Measurements from ENCODE around the gene HMGN2. TPM values are rescaled to one million over a fixed set of nuclear protein-coding genes. Genes with fewer than 3 reads are reported as not detected.

Gene HMGN2
- total and polyA plus RNA-seq, 4 donors: 51.8 to 218 (median 132) TPM

GRCh38 chr1:26496861-26497260, 24.6 kb downstream of the HMGN2 start:
- Histone ChIP-seq H3K9me3 (ENCODE audit: control insufficient read depth in 4 of 4, low read length in 3 of 4) (no peaks in the 10 kb centered on the region), H3K9ac (ENCODE audit: low read depth in 1 of 2, low read length in 2 of 2) (no peak overlapping the region), H3K4me3 (ENCODE audit: low read depth in 1 of 3, low read length in 3 of 3) (no peak overlapping the region), H3K4me1 (ENCODE audit: control insufficient read depth in 4 of 4, insufficient read depth in 4 of 4, low read length in 3 of 4) (peaks cover 2 to 17% (median 8%) of the 10 kb centered on the region in 4 donors), H3K36me3 (ENCODE audit: control insufficient read depth in 4 of 4, insufficient read depth in 3 of 4, low read depth in 1 of 4, low read length in 3 of 4) (no peaks in the 10 kb centered on the region), H3K27ac (ENCODE audit: low read depth in 1 of 2, low read length in 2 of 2) (no peak overlapping the region), H3K27me3 (ENCODE audit: control insufficient read depth in 4 of 4, insufficient read depth in 4 of 4, low read length in 3 of 4) (no peaks in the 10 kb centered on the region)
- WGBS: 84% methylated on average over 4 of the region's 4 CpGs
- TF ChIP-seq CTCF (IDR thresholded peaks at IDR 0.05; ENCODE audit: low read depth, low read length, missing input control): no peak
- no peak for TF ChIP-seq HNF4G (IDR thresholded peaks at IDR 0.05)
- TF ChIP-seq ATF3 (IDR thresholded peaks at IDR 0.05): no peak
- no peak for TF ChIP-seq YY1 (IDR thresholded peaks at IDR 0.05)
- no peak for TF ChIP-seq MAX (IDR thresholded peaks at IDR 0.05)
- no peak for TF ChIP-seq FOXA1 (IDR thresholded peaks at IDR 0.05)
- TF ChIP-seq FOXA2 (IDR thresholded peaks at IDR 0.05): no peak
- TF ChIP-seq RAD21 (IDR thresholded peaks at IDR 0.05): no peak
- TF ChIP-seq RXRA (IDR thresholded peaks at IDR 0.05): no peak
- no peak for TF ChIP-seq GABPA (IDR thresholded peaks at IDR 0.05 in 1 of 2, conservative IDR thresholded peaks at IDR 0.05 in 1 of 2)
- no peak for TF ChIP-seq HNF4A (conservative IDR thresholded peaks at IDR 0.05)
- TF ChIP-seq SP1 (IDR thresholded peaks at IDR 0.05): no peak
- TF ChIP-seq NR2F2 (IDR thresholded peaks at IDR 0.05): no peak
- TF ChIP-seq TAF1 (conservative IDR thresholded peaks at IDR 0.05): no peak
- no peak for TF ChIP-seq ZBTB33 (IDR thresholded peaks at IDR 0.05)
- TF ChIP-seq EGR1 (IDR thresholded peaks at IDR 0.05; ENCODE audit: low read depth in 2 of 2): no peak
- no peak for TF ChIP-seq JUND (IDR thresholded peaks at IDR 0.05)
- no peak for TF ChIP-seq REST (IDR thresholded peaks at IDR 0.05)
- DNase-seq (ENCODE audit: low spot score): no peak

All from liver (tissue), 9 donors.